T follicular helper cell (primary cell): ENCODE results near the gene XYLT1.
A peak's percentile ranks its signal among the peaks of the same experiment; 100 is the strongest.
"Not testable (repeated sequence)": the region's sequence is repeated elsewhere in the genome, so short reads cannot be mapped to it uniquely, and the experiment has no call there.

Experiments used
- DNase-seq: peaks from one replicate; pipeline ENCODE4 v3.0.0-alpha.2; 2020; ENCODE audit warnings: low read depth
- total RNA-seq, 2 experiments: gene quantifications; one replicate each; lab custom pipeline; 2026; lab: John Stamatoyannopoulos, UW

XYLT1 gene
- 13.3 to 151 reads per million in 2 experiments for total RNA-seq

DNA sequence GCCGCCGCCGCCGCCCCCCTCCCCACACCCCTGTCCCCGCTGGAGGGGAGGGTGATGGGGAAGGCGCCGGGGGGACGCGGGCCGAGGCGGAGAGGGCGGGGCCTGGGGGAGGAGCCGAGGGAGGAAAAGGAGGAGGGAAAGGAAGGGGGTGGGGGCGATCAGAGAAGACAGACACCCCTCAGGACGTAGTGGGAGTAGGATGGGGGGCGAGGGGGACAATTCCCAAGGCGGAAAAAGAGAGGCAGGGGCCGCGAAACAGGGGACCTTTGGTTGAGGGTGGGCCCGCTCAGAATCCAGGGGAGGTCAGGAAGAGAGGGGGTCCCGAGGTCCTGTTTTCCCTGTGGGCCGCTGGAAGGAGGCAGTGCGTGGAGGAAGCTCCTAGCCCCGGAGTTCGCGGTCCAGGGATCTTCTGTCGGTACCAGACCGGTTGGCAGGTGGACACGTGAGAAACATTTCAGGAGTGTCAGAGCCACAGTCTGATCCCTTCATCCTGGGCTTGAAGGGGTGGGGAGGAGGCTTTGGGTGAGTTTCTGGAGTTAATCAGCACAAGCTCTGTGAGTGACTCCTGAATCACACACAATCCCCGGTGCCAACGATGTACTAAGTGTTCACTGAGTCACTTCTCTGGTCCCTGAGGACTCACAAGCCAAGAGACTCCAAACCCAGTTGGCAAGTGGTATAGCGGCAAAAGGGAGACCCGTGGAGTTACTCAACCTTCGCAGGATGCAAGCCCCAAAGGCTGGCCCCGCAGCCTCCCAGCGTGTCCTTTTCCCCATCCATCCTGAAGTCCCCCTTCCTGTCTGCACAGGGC is at the start of gene XYLT1:
Gene XYLT1 (minus strand): TSS at position 53 of the 811 bp plus-strand sequence. CDS start 164 bp downstream, outside the sequence.
- DNase-seq: peak; percentile 40

GRCh38 chr16:17520111-17520510 is 49.4 kb upstream of the XYLT1 start:
- DNase-seq: no peak

- DNase-seq: no peak
Observed at GRCh38 chr16:17519101-17519955, 48.6 kb upstream of the XYLT1 start.

GRCh38 chr16:17518441-17518840 is 47.7 kb upstream of the XYLT1 start:
- no peak for DNase-seq

DNA sequence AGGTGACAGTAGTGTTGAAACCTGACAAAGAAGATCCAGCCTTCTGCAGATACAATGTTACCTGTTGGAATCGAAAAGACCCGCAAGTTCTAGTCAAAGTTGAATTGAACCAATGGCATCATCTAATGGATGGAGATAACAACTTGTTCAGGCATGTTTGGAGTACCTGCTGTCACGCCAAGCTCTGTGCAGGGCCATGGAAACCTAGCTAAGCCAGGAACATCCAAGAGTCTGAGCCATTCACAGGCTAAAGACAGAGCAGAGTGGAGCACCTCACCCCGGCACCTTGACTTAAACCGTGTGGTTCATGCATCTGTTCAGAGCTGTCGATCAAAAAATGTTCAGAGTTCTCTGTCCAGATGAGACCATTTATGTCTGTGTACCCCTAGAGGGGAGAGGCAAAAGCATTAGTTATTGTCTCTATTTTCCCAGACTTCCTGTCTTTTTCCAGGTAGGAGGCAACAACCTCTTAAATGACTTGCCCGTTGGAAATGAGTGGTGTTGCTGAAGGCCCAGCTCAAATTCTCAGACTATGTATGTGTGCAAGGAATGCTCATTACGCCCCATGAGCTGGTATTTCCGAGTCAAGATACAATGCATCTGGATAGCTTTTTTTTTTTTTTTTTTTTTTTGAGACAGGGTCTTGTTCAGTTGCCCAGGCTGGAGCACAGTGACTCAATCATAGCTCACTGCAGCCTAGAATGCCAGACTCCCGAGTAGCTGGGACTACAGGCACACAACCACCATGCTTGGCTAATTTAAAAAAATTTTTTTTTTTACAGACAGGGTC is 44.9 kb upstream of the XYLT1 start:
- DNase-seq: no peak

- no peak for DNase-seq
Observed at GRCh38 chr16:17512636-17513220, 42.0 kb upstream of the XYLT1 start.

GRCh38 chr16:17511340-17511739 is 40.6 kb upstream of the XYLT1 start:
- no peak for DNase-seq

DNA sequence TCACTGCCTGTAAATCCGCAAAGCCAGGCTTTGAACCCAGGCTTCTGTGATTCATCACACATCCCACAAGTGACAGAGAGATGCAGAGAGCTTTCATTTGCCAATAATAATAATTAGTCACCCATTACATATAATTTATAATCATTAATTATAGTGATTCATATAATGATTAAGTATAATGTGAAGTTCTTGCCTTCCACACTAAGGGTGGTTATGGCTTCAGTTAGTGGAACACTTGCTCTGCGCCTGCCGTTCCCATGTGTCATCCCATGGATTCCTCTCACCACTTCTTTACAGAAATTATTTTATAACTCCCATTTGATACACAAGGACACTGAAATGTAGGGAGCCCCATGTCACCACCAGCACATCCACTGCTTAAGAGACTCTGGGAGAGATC is 39.8 kb upstream of the XYLT1 start:
- DNase-seq: no peak

GRCh38 chr16:17509194-17509593 is 38.4 kb upstream of the XYLT1 start:
- DNase-seq: no peak

GRCh38 chr16:17508303-17508702 is 37.5 kb upstream of the XYLT1 start:
- no peak for DNase-seq

GRCh38 chr16:17507516-17507915 is 36.8 kb upstream of the XYLT1 start:
- not testable (repeated sequence) for DNase-seq

DNA sequence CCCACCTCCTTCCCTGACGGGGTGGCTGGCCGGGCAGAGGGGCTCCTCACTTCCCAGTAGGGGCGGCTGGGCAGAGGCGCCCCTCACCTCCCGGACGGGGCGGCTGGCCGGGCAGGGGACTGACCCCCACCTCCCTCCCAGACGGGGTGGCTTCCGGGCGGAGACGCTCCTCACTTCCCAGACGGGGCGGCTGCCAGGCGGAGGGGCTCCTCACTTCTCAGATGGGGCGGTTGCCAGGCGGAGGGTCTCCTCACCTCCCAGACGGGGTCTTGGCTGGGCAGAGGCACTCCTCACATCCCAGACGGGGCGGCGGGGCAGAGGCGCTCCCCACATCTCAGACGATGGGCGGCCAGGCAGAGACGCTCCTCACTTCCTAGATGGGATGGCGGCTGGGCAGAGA is 35.1 kb upstream of the XYLT1 start:
- not testable (repeated sequence) for DNase-seq

- DNase-seq: no peak
Observed at GRCh38 chr16:17504050-17504449, 33.3 kb upstream of the XYLT1 start.

- no peak for DNase-seq
Observed at GRCh38 chr16:17503331-17503730, 32.6 kb upstream of the XYLT1 start.

DNA sequence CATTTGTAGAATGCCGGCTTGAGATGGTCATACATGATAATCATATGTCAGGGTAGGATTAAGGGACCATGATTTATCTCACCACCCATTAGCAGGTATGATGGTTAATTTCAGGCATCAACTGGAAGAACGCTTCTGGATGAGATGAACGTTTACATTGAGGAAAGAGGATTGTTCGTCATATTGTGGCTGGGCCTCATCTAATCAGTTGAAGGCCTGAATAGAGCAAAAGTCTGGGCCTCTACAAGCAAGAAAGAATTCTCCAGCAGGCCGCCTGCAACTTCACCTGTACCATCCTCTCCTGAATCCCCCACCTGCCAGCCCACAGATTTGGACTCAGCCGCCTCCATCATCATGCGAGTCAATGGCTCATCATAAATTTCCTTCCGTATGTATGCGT is 30.6 kb upstream of the XYLT1 start:
- DNase-seq: no peak

GRCh38 chr16:17499223-17499902 is 28.6 kb upstream of the XYLT1 start:
- no peak for DNase-seq

DNA sequence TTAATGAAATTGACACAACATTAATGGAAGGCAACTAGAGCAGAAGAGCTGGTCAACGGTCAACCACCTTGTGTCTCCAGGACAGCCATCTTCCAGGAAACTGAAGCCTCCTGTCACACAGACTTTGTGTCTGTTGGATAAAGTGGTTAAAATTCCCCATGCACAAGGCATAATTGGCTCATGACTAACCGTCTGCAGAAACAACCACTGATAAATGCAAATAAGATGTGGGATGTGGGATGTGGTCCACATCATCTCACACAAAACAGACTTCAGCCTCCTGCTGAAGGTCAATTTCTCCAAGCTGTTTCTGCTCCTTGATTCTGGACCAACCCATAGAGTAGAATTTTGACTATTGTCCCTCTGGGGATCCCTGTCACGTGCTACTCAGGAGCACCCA is 26.9 kb upstream of the XYLT1 start:
- no peak for DNase-seq

DNA sequence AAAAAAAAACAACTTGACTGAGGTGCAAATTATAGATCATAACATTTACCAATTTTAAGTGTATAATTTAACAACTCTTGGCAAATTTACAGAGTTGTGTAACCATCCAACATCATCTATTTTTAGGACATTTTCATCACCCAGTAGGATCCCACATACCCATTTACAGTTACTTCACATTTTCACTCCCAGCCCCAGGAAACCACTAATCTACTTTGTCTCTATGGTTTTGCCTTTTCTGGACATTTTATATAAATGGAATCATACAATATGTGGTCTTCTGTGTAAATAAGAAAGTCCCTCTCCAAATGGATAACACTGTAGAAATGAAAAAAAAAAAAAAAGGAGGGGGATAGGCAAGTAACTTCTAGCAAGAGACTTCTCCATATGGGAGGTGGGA is 26.1 kb upstream of the XYLT1 start:
- no peak for DNase-seq

- no peak for DNase-seq
Observed at GRCh38 chr16:17493012-17493411, 22.3 kb upstream of the XYLT1 start.

- no peak for DNase-seq
Observed at GRCh38 chr16:17491140-17491662, 20.4 kb upstream of the XYLT1 start.

DNA sequence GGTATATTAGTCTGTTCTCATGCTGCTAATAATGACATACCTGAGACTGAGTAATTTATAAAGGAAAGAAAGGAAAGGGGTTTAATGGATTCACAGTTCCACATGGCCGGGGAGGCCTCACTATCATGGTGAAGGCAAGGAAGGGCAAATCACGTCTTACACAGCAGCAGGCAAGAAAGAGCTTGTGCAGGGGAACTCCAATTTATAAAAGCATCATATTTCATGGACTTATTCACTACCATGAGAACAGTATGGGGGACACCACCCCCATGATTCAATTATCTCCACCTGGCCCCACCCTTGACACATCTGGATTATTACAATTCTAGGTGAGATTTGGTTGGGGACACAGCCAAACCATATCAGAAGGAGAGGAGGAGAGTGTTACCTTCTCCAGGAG is 17.7 kb upstream of the XYLT1 start:
- DNase-seq: no peak
